Measurements from ENCODE around the gene ZNF385C. TPM values are rescaled to one million over a fixed set of nuclear protein-coding genes. Genes with fewer than 3 reads are reported as not detected.

Gene ZNF385C
- total and polyA plus RNA-seq, 2 experiments from 2014 or later: not detected

GRCh38 chr17:42042598-42043319, 55.5 kb downstream of the ZNF385C start:
- Histone ChIP-seq H2AFZ (no peak overlapping the region), H3K9ac (no peak overlapping the region), H3K4me3 (no peak overlapping the region), H3K79me2 (ENCODE audit: insufficient read depth) (no peaks in the 10 kb centered on the region), H3K4me1 (ENCODE audit: insufficient read depth) (no peaks in the 10 kb centered on the region), H3K36me3 (ENCODE audit: low read depth) (no peaks in the 10 kb centered on the region), H3K27ac (no peak overlapping the region), H3F3A (ENCODE audit: insufficient read depth) (no peaks in the 10 kb centered on the region), H3K27me3 (replicated peaks; ENCODE audit: insufficient read depth) (no peaks in the 10 kb centered on the region), H3K9me2 (ENCODE audit: insufficient read depth) (no peaks in the 10 kb centered on the region), H3K4me2 (ENCODE audit: unreplicated experiment) (no peak overlapping the region), H3K9me3 (ENCODE audit: low read depth) (no peaks in the 10 kb centered on the region), H4K20me1 (ENCODE audit: insufficient read depth) (no peaks in the 10 kb centered on the region)
- no peak for DNase-seq
- in situ Hi-C loops (cut with MboI): no loop called here
- WGBS, 2 experiments (ENCODE audit: low coverage in 1 of 2, low lambda C conversion rate in 2 of 2, missing lambda C conversion rate in 2 of 2): 72 to 74% methylated on average over 20 of the region's 20 CpGs
- TF ChIP-seq EZH2 (IDR thresholded peaks at IDR 0.05; ENCODE audit: insufficient read depth, poor library complexity, severe bottlenecking): no peak
- TF ChIP-seq EZH2phosphoT487 (IDR thresholded peaks at IDR 0.05; ENCODE audit: insufficient read depth, low read depth): no peak

- no peak for TF ChIP-seq EZH2phosphoT487 (IDR thresholded peaks at IDR 0.05; ENCODE audit: insufficient read depth, low read depth)
- no peak for TF ChIP-seq EZH2 (IDR thresholded peaks at IDR 0.05; ENCODE audit: insufficient read depth, poor library complexity, severe bottlenecking)
- Histone ChIP-seq H3K36me3 (ENCODE audit: low read depth) (no peaks in the 10 kb centered on the region), H3K9me2 (ENCODE audit: insufficient read depth) (no peaks in the 10 kb centered on the region), H3K4me2 (ENCODE audit: unreplicated experiment) (no peak overlapping the region), H3F3A (ENCODE audit: insufficient read depth) (no peaks in the 10 kb centered on the region), H3K79me2 (ENCODE audit: insufficient read depth) (no peaks in the 10 kb centered on the region), H3K9me3 (ENCODE audit: low read depth) (no peaks in the 10 kb centered on the region), H3K27me3 (replicated peaks; ENCODE audit: insufficient read depth) (no peaks in the 10 kb centered on the region), H3K9ac (no peak overlapping the region), H4K20me1 (ENCODE audit: insufficient read depth) (no peaks in the 10 kb centered on the region), H3K4me3 (no peak overlapping the region), H2AFZ (no peak overlapping the region), H3K4me1 (ENCODE audit: insufficient read depth) (no peaks in the 10 kb centered on the region), H3K27ac (no peak overlapping the region)
- no peak for DNase-seq
- in situ Hi-C loops (cut with MboI): no loop called here
Measured at GRCh38 chr17:42041619-42042018, 56.7 kb downstream of the ZNF385C start.

- H3K27ac ChIP-seq: no peak overlapping the region
- DNase-seq: no peak
- WGBS, 2 experiments (ENCODE audit: low coverage in 1 of 2, low lambda C conversion rate in 2 of 2, missing lambda C conversion rate in 2 of 2): 83 to 85% methylated on average over 10 of the region's 10 CpGs
- H3K4me2 ChIP-seq (ENCODE audit: unreplicated experiment): no peak overlapping the region
- H3K9me3 ChIP-seq (ENCODE audit: low read depth): no peaks in the 10 kb centered on the region
- H2AFZ ChIP-seq: no peak overlapping the region
- no peak overlapping the region for H3K4me3 ChIP-seq
- H3K79me2 ChIP-seq (ENCODE audit: insufficient read depth): no peaks in the 10 kb centered on the region
- H3F3A ChIP-seq (ENCODE audit: insufficient read depth): no peaks in the 10 kb centered on the region
- H3K27me3 ChIP-seq (replicated peaks; ENCODE audit: insufficient read depth): no peaks in the 10 kb centered on the region
- H3K4me1 ChIP-seq (ENCODE audit: insufficient read depth): no peaks in the 10 kb centered on the region
- H3K9me2 ChIP-seq (ENCODE audit: insufficient read depth): no peaks in the 10 kb centered on the region
- TF ChIP-seq EZH2phosphoT487 (IDR thresholded peaks at IDR 0.05; ENCODE audit: insufficient read depth, low read depth) (no peak), EZH2 (IDR thresholded peaks at IDR 0.05; ENCODE audit: insufficient read depth, poor library complexity, severe bottlenecking) (no peak)
- in situ Hi-C loops (cut with MboI): no loop called here
- no peak overlapping the region for H3K9ac ChIP-seq
- H3K36me3 ChIP-seq (ENCODE audit: low read depth): no peaks in the 10 kb centered on the region
- no peaks in the 10 kb centered on the region for H4K20me1 ChIP-seq (ENCODE audit: insufficient read depth)
Measured at GRCh38 chr17:42040818-42041217, 57.5 kb downstream of the ZNF385C start.

- Histone ChIP-seq H3K9me3 (ENCODE audit: low read depth) (no peaks in the 10 kb centered on the region), H4K20me1 (ENCODE audit: insufficient read depth) (no peaks in the 10 kb centered on the region), H3K27me3 (replicated peaks; ENCODE audit: insufficient read depth) (no peaks in the 10 kb centered on the region), H3K4me2 (ENCODE audit: unreplicated experiment) (no peak overlapping the region), H3K36me3 (ENCODE audit: low read depth) (no peaks in the 10 kb centered on the region), H3F3A (ENCODE audit: insufficient read depth) (no peaks in the 10 kb centered on the region), H3K4me3 (no peak overlapping the region), H3K9ac (no peak overlapping the region), H3K9me2 (ENCODE audit: insufficient read depth) (no peaks in the 10 kb centered on the region), H2AFZ (no peak overlapping the region), H3K4me1 (ENCODE audit: insufficient read depth) (no peaks in the 10 kb centered on the region), H3K79me2 (ENCODE audit: insufficient read depth) (no peaks in the 10 kb centered on the region), H3K27ac (no peak overlapping the region)
- no peak for DNase-seq
- TF ChIP-seq EZH2phosphoT487 (IDR thresholded peaks at IDR 0.05; ENCODE audit: insufficient read depth, low read depth): no peak
- no peak for TF ChIP-seq EZH2 (IDR thresholded peaks at IDR 0.05; ENCODE audit: insufficient read depth, poor library complexity, severe bottlenecking)
- in situ Hi-C loops (cut with MboI): no loop called here
- WGBS, 2 experiments (ENCODE audit: low coverage in 1 of 2, low lambda C conversion rate in 2 of 2, missing lambda C conversion rate in 2 of 2): 59 to 64% methylated on average over 63 of the region's 77 CpGs
Measured at GRCh38 chr17:42039794-42040763, 58.2 kb downstream of the ZNF385C start.
